Measurements from ENCODE around the gene LRRN2.

Gene LRRN2

DNA sequence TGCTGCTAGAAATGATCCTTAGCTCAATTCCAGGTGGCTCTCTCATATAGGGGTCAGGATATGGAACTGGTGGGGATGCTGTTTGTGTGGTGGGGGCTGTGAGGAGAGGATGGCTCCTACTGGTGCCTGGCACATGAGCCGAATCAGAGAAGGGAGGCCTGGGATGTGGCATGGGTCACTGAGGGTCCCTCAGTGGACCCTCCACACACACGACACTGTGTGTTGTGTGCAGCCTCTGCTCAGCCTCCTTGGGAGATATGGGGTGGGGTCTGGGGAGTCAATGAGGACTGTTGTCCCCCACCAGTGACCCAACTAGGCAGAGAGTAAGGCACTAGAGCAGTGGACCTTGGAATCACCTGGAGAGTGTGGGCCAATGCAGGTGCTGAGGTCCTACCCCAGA, 3.2 kb upstream of the LRRN2 start:
- no peak for DNase-seq

DNA sequence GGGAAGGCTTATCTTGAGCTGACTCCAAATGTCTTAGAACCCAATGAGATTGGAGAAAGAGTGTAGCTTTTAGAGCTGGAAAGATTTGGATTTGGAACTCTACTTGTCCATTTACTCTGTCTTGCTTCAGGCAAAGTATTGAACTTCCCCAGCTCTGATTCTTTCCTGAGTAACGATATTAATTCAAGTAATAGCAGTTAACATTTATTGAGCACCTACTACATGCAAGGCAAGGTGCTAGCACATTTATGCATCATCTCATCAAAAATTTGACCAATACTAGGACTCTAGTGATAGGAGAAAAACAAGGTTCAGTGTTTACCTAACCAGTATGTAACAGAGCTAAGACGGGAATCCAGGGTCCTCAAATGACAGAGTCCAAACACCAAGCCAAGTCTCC, 2.5 kb upstream of the LRRN2 start:
- no peak for DNase-seq

DNA sequence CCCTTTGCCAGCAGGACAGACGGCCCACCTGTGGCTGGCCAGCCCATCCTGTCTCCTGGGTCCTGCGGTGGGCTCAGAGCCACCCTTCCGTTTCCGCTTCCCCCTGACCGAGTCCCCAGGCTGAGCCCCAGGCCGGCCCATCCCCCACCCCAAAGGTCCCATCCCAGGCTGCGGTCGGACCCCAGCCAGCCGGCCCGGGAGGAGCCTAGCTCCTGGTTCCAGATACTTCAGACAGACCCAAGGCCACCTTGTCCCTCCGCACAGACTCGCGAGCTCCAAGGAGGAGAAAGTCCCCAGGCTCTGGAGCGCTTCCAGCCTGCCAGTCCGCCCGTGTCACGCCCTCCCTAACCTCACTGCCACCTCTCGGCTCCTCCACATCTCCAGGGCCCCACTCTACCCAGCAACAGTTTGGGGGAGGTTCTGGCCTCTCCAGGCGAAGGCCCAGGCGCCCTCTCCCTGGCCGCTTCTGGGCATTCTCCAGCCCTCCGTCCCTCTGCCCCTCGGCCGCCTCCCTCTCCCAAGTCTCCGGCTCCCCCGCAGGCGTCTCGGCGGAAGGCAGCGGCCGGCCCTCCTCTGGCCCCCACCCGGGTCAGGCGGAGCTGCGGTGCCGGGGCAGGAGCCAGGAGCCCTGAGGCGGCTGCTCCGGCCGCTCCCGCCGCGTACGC, 835 bp downstream of the LRRN2 start:
- DNase-seq: no peak

DNA sequence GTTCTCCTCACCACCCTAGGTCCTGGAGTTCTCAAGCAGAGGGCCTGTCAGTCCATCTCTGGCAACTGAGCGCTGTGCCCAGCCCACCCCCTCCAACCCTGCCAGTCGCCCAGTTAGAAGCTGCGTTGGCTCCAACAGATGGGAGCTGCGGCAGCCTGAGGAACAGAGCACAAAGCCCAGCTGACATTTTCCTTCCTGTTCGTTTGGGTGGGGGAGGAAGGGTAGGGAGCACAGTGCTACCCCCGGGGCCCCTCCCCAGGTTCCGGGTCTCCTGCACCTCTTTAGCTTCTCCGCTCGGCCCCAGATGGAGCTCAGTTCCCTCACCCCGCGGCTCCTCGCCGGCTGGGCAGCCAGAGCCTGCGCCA, 1.4 kb downstream of the LRRN2 start:
- DNase-seq: no peak

DNA sequence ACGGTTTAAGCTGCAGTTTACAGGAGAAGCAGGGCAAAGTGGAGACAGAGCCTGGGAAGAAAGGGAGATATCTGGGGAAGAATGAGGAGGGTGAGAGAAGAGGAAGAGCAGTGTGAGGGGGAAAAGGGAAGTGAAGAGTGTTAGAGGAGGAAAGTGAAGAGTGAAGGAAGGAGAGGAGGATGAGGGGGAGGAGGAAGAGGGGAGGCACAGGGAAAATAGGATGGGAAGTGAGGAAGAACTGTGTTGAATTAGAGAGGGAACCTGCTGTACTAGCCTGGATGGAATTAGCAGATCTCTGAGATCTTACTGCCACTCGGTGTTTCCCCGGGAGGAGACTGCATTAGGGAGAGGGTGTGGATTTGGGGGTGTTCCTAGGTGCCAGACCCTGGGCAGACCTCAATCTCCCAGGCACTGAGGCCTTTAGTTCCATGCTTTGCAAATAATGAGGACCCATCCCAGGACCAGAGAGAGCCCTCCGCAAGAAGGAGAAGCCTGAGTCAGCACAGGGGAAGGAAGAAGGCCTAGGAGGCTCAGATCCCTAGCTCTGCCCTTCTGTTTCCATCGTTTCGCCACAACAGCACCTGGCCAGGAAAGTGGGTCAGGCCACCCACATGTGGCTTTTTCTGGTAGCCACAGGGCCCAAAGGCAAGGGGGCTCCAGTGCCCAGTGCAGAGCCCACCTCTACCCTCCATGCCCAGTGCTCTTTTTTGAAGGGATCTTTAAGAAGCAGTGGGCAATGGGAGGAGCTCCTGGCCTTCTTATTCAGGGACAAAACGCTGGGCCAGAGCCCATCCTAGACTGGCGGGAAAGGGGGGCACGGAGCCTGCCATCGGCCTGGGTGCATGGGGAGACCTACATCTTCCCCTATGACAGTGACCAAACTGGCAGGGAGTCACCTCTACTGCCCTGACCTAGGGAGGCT, 2.0 kb downstream of the LRRN2 start:
- DNase-seq: no peak

DNA sequence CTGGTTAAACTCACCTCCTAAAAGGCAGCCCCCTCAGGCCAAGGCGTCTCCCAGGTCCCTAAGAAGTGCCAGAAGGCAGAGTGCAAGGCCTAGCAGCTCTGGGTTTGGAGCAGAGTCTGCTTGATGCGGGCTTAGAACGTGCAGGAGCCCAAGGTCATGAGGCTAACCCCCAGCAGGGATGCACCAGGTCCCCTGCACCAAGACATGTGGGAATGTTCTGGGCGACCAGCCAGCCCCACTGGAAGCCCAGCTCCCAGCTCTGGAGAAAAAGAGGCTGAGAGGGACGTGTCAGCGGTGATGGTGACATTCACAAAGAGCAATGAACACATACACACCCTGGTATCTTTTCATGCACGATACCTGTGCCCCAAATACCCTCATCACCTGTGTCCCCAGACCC, 5.1 kb downstream of the LRRN2 start:
- DNase-seq: no peak

DNA sequence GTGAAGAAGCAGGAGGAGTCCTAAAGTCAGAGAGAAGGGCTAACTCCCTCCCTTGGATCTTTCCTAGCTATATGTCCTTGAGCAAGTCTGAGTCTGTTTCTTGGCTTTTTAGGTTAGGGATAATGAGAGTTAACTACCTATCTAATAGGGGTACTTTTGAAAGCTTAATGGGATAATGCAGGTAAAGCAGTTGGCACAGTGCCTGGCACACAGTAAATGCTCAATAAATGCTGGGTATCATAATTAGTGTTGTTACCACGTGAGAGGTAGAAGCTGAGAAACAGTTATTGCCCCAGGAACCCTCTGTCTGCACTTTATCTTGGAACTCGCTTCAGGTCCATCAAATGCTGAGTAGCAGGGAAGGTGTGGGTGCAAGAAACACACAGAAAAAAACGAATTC, 5.5 kb downstream of the LRRN2 start:
- no peak for DNase-seq

DNA sequence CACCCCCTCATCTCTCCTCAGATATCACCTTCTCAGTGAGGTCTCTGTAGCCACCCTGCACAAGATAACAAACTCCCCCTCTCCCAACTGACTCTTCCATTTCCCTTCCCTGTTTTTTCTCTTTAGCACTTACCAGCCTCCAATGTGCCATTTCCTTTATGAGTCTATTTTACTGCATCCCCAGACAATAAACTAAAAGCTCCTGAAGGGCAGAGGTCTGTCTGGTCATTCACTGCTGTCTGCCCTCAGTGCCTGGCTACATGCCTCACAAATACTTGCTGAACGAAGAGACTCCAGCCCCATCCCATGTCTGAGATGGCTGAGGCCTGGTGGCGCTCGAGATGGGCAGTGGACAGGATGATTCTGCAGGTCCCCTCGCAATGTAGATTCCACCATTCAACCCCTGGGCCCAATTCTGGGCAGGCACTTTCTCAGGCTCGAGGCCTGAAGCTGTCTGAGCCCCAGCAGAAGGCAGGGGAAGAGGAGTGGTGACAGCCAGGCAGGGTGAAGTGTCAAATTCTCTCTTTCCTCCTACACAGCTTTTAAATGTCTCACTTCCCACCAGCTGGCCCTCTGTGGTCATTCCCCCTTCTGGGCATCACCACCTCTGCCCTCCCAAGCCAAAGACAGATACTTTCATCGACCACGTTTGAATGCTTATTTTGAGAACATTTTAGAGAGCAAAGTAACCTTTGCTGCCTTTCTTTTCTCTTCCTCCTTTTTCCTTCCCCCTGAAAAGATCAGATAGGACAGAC, 6.6 kb downstream of the LRRN2 start:
- no peak for DNase-seq

DNA sequence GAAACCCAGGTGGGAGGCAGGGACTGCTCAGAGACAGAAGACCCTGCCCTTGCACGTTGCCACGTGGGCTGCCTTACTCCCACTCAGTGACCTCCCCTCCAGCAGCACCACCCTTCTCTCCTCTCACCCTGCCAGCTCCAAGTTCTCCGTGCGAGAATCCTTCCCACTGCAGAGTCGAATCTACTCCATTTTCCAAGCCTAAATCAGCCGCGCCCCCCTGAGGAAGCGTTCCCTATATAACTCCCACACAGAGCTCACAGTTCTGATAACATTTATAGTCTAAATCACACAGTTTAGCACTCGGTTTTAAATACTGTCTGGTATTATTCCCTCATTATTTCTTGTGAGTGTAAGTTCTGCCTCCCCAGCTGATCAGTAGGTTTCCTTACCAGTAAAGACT, 7.7 kb downstream of the LRRN2 start:
- DNase-seq: no peak

DNA sequence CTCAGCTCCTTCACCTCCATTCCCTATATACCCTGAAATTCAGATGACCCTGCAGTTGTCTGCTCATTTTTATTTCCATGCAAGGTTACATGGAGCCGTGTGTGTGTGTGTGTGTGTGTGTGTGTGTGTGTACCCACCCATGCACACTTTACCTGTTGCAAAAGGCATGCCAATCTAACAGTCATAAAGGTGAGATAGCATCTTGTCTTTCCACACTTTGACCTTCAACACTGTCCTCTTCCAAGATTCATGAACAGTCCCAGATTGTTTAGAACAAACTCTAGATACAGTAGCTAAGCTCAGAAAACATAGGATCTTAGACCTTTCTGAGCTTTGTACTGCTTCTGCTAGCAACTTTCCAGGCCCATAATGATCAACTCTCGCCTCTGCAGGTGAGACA, 9.5 kb downstream of the LRRN2 start:
- no peak for DNase-seq

DNA sequence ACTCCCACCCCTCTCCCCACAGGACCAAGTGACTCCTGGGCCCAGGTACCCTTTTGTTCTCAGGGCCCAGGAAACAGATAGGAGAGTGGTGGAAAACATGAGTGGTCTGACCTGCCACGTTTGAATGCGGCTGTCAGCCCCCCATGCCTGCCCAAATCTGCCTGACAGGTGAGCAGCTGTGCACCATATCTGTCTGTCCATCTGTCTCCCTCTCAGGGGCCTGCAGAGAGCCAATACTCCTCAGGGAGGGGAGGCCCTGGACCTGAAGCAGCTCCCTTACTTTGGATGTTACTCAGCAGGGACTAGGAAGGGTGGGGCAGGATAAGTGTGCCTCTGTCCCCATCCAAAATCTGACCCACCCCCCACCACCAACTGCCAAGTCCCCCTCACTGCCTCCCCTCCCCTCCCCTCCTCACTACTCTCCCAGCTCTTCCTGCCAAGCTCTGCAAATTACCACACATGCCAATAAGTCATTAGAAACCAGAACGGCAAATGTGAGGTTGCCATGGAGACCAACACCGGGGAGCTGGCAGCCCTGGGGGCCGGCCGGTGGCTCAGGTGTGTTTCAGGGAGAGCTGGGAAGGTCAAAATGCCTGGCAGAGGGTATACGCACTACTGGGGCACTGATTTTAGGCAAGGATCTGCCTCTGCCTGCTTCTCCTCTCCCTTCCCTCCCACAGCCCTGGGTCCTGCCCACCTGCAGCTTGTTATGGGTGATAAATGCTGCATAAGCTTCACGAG, 11.5 kb downstream of the LRRN2 start:
- DNase-seq: no peak

DNA sequence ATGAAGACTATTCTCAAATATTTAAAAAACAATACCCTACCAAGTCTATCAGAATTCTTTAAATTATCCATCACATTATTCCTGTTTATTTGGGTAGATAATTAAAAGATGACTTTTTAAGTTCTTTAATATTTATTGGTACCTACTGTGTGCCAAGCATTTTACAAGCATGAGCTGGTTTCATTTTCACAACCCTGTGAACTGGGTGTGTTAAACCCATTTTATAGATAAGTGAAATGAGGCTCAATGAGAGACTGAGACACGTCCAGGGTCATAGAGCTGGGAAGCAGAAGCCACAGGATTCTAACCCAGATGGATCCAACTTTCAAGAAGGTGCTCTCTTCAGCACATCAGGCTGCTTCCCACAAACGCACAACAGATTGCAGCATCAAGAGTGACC, 12.3 kb downstream of the LRRN2 start:
- no peak for DNase-seq

DNA sequence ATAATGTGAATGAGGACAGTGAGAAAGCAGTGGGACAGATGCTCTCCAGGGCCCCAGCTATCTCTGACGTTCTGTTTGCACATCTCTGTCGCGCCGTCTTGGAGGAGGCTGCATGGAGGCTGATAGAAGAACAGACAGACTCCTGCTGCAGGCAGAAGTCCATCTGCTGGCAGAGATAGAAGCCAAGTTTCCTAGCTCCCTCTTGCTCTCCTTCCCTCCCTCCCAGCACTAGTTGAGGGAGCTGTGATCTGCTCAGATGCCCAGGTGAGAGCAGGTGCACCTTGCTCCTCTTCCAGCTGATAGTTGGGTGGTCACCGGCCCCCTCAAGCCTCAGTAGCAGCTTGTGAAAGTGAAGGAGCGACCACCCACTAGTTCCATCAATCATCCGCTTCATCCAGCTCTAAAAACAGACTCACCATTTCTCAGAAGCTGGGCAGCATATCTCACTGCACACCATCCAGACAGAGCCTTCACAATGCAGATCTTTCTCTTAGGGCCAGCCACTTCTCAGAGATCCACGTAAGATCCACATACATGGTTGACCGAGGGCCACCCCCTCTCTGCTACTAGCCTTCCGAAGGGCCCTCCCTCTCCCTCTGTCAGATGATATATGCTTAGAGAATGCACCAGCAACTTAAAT, 12.9 kb downstream of the LRRN2 start:
- no peak for DNase-seq

DNA sequence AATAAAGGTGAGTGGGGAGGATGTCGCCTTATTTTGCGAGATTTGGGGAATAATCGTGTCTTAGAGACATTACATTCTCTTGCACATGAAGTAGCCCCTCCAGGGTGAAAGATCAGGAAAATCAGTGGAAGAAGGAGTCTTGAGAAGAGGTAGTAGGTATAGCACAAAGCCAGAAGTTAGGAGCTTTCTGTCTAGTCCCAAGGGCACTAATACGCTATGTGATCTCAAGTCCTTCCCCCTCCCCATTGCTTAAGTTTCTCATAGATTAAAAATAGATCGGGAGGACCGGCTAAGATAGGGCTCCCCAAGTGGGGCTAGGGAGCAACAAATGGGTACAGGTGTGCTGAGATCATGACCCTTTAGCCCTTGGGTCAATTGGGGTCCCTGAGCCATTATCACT, 13.5 kb downstream of the LRRN2 start:
- DNase-seq: no peak

DNA sequence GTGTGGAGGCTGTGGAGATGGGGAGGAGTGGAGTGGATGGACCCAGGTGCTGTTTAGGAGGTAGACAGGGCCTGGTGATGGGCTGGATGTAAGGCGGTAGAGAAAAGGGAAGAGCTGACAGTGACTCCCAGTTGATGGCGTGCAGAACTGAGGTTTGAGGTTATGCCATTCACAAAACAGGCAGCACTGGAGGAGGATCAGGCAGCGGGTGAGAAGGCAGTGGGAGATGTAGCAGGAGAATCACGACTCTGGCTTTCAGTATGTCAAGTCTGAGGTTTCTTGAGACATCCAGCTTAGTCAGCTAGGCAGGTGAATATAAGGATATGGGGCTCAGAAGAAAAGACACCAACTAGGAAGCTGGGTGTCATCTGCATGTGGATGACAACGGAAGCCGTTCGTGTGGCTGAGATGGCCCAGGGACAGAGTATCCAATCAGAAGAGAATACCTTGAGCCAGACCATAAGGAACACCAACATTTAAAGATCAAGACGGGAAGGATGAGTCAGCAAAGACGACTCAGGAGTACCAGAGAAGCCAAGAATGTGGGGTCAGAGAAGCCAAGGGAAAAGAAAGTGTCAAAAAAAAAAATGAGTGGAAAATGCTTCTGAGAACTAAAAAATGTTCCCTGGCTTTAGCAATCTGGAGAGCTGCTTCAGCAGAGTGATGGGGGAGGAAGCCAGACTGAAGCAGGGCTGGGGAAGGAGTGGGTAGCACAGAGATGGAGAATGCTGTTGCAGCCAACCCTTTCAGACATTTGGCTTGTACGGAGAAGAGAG, 15.2 kb downstream of the LRRN2 start:
- DNase-seq: no peak

DNA sequence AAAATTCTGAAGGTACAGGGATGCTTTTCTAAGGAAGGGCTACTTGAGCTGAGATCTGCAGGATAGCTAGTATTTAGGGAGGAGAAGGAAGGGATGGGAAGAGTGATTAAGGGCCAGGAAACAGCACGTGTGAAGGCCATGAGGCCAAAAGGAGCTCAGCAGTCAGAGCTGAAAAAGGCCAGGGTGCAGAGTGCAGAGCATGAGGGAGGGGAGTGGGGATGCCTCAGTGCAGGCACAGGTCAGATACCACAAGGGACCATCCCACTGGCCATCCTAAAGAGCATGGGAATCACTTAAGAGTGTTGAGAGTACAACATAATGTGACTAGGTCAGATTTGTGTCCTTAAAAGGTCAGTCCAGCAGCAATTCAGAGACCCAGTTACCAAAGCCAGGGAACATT, 16.0 kb downstream of the LRRN2 start:
- DNase-seq: no peak

DNA sequence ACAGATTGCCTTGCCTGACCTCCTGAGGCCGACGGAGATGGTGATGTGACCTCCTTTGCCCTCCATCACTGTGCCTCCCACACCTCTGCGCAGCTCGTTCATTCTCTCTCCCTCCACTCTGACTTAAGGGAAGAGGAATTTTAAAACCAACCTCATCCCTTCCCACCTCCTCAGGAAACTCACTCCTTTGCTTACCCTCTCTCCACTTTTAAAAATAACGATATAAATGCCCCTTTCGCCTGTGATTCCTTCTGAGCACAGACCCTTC, 21.2 kb downstream of the LRRN2 start:
- DNase-seq: no peak

DNA sequence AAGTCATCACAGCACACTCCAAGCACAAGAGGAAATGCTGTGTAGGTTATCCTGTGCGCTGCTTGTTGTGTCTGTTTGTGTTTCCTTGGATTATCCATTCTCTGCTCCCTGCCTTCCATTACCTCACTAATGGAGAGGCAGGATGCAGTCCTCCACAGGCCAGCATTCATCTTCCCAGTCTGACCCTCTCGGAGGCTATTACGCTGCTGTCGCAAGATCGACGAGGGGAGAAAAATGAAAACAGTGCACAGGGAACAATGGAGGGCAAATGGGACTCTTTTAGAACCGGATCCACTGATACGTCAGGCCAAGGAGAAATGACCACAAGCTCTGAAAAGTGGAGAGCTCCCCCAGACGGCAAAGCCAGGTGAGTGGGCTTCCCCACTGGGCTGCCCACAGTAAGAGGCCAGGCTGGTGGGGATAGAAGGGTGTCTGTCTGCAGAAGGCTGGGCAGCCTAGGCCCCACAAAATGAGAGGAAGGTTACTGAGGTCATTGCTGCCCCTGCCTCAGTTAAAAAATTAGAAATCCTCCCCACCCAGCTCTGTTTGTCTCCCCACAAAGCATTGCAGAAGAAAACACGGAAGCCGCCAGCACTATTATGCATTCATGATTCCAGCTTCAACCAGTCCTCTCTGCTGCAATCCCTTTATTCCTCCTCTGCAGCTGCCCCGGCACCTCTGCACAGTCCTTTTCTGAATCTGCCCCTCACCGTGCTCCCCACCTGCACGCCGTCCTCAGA, 21.7 kb downstream of the LRRN2 start:
- DNase-seq: no peak

DNA sequence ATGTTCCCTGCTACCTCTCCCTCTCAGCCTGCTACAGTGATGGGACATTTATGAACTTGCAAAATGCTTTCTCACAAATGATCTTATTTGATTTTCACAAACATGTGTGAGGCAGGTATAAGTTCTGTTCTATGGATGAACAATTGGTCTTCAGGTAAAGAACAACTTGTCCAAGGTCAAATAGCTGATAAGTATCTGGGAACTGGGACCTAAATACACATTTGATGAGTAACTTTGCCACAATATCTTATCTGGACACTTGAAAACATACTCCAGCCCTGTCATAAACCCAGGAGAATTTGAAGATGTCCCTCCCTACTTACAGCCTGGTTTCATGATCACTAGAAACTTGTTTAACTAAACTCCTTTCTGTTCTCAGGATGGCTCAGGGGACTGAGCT, 23.0 kb downstream of the LRRN2 start:
- no peak for DNase-seq

DNA sequence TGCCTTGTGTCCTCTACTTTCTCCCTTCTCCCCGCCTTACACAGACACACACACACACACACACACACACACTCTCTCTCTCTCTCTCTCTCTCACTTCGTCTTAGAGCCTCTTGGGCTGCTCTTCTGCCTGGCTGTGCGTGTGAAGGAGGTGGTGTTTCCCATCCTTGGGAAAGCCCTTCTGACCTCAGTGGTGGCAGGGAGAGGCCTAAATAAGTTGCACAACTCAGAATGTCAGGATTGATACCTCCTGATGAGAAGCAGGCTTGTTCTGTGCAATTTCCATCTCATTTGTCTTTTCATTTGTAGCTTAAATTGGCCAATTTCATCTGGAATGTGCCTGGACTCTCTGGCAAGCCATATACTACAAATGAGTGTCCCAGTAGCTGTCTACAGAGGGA, 25.0 kb downstream of the LRRN2 start:
- DNase-seq: no peak

DNA sequence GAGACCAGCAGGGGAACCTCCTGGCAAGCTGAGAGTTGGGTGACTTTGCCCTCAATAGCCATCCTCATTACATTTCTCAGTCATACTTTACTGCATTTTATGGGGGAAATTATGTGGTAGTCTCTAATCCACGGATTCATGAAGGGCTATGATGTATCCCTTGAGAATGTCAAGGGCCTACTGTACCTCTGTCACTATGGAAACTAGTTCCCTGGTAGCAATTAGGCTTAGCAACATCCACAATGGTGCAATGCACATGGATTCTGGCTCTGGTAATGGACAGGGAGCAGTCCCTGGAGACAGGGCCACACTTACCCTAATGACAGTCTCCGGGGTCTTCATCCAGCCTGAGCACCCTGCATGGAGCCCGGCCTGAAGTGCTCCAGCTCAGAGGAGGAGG, 26.5 kb downstream of the LRRN2 start:
- no peak for DNase-seq
